ENCODE data around the gene SLC25A39.

SLC25A39 gene

GRCh38 chr17:44350733-44351226 is 26.2 kb upstream of the SLC25A39 start:
- TF ChIP-seq CTCF (IDR thresholded peaks at IDR 0.05) = peak; percentile 55

GRCh38 chr17:44349553-44350070 is 25.0 kb upstream of the SLC25A39 start:
- TF ChIP-seq CTCF (IDR thresholded peaks at IDR 0.05) = no peak

- no peak for TF ChIP-seq CTCF (IDR thresholded peaks at IDR 0.05)
Observed at GRCh38 chr17:44348988-44349364, 24.4 kb upstream of the SLC25A39 start.

- no peak for TF ChIP-seq CTCF (IDR thresholded peaks at IDR 0.05)
Observed at GRCh38 chr17:44348234-44348987, 23.8 kb upstream of the SLC25A39 start.

- TF ChIP-seq CTCF (IDR thresholded peaks at IDR 0.05) = no peak
Observed at GRCh38 chr17:44346064-44346844, 21.6 kb upstream of the SLC25A39 start.

GRCh38 chr17:44345454-44346026 is 20.9 kb upstream of the SLC25A39 start:
- TF ChIP-seq CTCF (IDR thresholded peaks at IDR 0.05) = 0 out of 2 replicates have a peak, but pooled peaks have one; percentile 15

GRCh38 chr17:44344939-44345453 is 20.4 kb upstream of the SLC25A39 start, which contains the start of gene GRN:
TSS of gene GRN (plus strand) at chr17:44345302. CDS start at chr17:44349165, 3,863 bp downstream.
- no peak for TF ChIP-seq CTCF (IDR thresholded peaks at IDR 0.05)

Data from LNCAP (cell line).